ENCODE measurements around the gene OR52E4.

Gene OR52E4

DNA sequence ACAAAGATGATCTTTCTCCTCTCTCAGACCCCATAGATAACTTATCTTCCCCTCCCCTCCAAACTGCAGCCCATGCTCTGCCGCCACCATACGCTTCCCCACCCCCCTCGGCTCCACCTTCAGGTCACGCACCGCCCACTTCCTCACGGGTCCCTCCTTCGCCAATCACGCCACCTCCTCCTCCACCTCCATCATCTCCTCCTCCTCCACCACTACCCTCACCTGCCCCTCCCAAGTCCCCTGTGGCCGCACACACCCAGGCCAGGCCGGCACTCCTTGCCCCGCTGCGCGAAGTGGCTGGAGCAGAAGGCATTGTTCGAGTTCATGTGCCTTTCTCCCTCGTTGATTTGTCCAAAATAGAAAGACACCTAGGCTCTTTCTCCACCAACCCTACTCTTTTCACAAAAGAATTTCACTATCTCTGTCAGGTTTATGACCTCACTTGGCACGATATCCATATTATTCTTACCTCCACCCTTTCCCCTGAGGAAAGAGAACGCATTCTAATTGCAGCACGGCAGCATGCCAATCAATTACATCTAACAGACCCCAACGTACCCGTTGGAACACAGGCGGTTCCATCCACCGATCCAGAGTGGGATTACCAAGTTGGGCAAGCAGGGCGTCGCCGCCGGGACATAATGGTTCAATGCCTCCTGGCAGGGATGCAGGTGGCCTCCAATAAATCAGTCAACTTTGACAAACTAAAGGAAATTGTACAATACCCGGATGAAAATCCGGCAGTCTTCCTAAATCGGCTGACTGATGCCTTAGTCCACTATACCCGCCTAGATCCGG is 49.3 kb downstream of the OR52E4 start:
- DNase-seq: no peak

DNA sequence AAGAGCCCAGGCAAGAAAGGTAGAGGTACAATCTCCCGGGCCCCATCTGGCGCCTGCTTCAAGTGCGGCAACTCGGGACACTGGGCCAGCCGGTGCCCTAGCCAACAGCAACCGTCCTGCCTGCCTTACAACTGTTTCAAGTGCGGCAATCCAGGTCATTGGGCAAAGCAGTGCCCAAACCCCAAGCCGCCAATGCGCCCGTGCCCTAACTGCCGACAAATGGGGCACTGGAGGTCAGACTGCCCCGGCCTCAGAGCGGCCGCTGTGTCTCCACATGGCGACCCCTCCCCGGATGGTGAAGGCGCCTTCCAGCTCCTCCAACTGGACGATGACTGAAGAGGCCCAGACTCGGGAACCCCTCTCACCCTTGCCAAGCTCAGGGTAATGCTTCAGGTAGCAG is 50.2 kb downstream of the OR52E4 start:
- DNase-seq: no peak

DNA sequence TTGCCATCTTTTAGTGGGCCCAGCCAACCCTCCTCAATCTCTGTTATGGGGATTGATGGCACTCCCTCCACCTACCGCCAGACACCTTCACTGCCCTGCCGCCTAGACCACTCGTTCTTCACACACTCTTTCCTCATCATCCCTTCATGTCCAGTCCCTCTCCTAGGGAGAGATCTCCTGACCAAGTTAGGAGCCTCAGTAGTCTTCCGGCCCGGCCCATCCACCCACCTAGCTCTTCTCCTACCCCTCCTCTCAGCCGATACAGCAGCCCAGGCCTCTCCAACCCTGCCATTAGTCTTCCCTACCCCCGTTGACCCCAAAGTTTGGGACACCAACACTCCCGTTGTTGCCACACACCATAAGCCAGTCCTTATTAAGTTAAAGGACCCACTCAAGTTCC is 50.6 kb downstream of the OR52E4 start:
- DNase-seq: no peak

DNA sequence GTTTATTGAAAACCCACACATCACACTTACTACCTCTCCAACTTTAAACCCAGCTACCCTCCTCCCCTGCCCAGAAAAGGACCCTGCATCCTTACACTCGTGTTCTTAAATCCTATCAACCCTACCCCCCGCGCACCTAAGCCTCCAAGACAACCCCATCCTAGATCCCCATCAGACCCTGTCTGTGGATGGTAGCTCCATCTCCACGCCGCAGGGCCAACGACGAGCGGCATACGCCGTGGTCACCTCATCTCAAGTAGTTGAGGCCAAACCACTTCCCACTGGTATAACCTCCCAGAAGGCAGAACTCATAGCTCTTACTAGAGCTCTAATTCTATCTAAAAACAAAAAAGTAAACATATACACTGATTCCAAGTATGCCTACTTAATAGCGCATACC is 52.2 kb downstream of the OR52E4 start:
- DNase-seq: no peak

DNA sequence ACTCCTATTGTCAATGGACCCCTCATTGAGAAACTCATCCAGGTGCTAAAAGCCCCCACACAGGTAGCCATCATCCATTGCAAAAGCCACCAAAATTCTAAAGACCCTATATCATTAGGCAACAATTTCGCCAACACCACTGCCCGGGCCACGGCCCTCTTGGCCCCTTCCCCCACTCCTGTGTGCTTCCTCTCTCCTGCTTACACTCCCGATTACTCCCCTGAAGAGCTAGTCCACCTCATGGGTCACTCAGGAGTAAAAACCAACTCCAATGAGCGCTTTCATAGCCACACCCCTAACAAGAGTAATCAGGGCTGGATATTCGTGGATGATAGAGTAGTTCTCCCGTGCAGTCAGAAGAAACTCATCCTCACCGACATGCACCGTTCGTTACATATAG is 52.7 kb downstream of the OR52E4 start:
- no peak for DNase-seq

Data from hypothalamus (tissue), 51 donors.